GM21360 (cell line): Measurements from ENCODE around the gene EVC.
"Not testable (repeated sequence)": the region's sequence is repeated elsewhere in the genome, so short reads cannot be mapped to it uniquely, and the experiment has no call there.

Experiments used
- ATAC-seq: cut with Tn5 transposase; IDR thresholded peaks from one replicate; pipeline ENCODE4 v1.9.1; 2021; ENCODE audit warnings: mild to moderate bottlenecking, moderate library complexity; ENCODE audit not compliant: unreplicated experiment

EVC gene

DNA sequence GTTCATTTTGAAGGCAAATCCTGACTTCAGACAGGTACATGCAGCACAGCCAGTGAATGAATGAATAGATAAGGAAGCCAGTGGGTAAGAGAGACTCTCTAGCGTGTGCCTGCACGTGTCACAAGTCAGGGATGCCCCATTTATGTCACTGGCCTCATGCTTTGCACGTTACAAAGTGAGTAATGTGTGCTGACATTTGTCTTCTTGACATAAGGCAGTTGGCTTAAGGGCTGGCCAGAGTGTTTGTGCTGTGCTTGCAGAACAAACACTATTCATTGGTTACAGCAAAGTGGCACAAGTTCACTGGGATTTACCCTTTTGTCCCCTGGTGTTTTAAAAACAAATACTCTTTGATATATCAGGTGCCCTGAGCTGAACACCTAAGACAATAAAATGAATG lies 125.9 kb downstream of the EVC start:
- no peak for ATAC-seq

DNA sequence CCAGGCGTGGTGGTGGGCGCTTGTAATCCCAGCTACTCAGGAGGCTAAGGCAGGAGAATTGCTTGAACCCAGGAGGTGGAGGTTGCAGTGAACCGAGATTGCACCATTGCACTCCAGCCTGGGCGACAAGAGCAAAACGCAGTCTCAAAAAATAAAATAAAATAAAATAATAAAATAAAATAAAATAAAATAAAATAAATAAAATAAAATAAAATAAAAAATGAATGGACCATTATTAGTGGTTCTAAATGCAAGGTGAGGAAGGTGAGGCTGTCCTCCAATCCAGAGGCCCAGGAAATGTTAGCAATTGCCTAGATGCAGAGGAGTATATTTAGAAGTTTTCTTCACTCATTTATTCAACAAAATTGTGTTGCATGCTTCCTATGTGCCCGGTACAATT lies 126.5 kb downstream of the EVC start:
- not testable (repeated sequence) for ATAC-seq

DNA sequence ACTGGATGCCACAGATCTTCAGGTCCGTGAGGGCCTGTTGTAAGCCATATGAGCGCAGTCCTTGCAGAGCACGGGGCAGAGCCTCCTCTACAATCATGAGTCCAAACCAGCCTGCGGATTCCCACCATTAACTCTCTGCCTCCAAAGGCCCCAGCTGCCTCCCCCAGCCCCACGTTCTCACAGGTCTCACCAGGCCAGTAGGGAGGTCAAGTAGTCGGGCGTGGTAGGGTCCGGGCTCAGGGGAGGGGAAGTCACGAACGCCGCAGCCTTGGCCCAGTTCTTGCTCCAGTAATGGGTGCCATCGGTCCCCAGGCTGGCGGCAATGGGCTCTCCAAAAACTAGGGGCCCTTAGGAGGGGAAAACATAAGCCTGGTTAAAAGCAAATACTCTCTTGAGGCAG lies 128.3 kb downstream of the EVC start:
- no peak for ATAC-seq

DNA sequence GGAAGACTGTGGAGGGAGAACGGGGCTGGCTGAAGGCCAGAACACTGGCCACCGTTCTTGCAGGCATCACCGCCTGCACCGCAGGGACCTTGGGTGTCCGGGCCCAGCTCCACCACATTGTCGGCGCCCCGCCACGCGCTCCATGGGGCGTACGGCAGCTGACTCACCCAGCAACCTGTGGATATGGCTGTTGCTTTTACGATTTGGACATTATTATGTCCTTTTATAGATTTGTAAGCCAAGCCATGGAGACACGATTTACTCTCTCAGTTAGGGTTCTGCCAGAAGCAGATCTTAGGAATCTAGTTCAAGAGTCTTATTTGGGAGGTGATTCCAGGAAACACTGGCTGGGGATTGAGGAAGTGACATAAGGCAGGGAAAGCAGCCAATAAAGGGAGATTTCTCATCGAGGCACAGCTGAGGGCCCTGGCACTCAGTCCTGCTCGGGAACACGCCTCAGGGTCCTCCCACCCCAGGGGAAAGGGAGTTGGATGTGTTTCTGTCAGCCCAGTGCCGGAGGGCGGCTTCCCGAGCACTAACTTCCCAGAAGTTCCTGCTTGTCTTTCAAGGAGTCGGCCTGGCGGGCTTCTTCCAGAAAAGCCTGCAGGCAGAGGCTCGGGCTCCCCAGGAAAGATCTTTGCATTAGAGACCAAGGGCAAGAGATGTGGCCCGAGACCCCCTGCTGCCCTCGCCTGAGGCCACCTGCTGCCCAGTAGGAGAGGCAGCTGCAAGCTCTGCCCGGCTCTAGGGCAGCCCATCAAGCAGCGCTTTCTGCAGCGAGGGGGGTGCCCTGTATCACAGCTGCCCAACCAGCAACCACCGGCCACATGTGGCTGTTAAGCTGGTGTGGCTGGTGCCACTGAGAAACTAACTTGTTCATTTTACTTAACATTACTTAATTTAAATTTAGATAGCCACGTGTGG lies 129.0 kb downstream of the EVC start:
- no peak for ATAC-seq

DNA sequence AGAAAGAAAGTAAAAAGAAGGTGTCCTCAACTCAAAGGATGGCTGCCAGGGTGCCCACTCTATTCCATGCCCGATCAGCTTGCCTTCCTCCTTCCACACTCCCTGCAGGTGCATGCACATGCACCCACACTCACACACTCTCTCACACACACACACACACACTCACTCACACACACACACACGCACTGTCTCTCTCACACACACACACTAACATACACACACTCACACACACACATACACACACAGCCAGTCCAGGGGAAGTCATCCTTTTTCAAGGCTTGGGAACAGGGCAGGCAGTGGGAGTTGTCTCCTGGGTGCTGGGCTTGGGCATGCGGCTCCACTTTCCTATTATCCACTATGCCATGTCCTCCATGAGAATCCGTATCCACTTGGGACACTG lies 131.5 kb downstream of the EVC start:
- no peak for ATAC-seq

DNA sequence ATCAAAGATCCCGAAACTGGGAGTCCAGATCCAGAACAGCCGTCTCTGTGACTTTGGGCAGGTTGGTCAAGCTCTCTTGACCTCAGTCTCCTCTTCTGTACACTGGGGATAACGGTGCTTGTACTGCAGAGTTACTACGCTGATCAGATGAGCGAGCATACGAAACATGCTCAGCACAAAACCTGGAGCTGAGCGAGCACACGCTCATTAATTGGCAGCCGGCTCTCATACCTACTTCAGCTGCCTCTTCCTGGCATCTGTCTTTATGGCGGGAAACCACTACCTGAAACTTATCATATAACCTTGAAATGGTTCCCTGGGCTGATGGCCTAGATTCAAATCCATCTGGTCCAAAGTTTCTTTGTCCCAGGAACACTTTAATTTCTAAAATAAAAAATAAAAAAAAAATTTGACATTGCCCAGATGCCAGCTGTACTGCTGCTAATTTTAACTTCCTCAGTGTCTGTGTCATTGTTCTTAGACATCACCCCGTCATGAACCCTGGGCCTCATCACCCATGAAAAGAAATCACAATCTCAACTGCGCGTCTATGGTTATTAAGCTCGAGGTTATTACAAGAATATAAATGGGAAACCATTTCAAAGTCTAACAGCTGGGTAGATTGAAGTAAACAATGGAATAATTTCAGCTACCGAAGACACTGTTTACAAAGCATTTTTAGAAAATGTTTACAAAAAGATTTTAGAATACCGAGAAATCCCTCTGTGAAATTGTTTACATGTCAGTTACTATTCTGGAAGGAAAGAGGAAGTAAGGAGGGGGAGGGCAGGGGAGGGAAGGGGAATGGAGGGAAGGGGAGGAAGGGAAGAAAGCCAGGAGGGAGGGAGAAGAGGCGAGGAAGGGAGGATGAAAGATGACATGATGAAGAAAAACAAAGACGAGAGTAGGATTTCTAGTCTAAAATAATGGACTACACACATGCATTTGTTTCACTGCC lies 132.9 kb downstream of the EVC start:
- ATAC-seq = no peak

DNA sequence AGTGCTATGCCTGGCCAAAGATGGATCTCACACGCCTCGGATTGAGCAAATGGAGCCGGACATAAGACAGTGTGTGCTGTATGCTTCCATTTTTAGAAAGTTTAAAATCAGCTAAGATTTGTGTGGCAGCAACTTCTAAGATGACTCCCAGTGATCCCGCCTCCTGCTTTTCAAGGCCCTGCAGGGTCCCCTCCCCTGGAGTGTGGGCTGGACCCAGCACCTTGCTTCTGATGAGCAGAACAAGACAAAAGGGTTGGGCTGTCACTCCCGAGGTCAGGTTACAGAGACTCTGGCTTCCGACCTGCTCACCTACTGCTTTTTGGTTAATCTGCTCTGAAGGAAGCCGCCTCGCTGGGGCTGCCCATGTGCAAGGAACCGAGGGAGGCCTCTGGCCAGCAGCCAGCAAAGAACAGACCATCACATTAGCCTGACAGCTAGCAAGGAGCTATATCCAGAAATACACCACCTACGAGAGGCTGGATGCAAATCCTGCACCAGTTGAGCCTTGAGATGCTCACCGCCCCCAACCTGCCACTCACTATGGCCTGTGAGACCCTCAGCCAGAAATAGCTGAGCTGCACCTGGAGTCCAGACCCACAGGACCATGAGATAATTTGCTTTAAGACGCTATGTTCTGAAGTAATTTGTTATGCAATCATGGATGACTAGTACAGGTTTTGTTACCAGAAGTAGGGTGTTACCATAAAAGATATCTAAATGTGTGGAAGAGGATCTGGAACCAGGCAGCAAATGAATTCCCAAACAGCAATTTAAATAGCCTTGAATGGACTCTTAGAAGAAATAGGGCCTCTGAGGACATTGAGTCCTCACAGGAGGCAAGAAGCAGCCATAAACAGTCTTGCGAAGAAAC lies 134.3 kb downstream of the EVC start:
- no peak for ATAC-seq

DNA sequence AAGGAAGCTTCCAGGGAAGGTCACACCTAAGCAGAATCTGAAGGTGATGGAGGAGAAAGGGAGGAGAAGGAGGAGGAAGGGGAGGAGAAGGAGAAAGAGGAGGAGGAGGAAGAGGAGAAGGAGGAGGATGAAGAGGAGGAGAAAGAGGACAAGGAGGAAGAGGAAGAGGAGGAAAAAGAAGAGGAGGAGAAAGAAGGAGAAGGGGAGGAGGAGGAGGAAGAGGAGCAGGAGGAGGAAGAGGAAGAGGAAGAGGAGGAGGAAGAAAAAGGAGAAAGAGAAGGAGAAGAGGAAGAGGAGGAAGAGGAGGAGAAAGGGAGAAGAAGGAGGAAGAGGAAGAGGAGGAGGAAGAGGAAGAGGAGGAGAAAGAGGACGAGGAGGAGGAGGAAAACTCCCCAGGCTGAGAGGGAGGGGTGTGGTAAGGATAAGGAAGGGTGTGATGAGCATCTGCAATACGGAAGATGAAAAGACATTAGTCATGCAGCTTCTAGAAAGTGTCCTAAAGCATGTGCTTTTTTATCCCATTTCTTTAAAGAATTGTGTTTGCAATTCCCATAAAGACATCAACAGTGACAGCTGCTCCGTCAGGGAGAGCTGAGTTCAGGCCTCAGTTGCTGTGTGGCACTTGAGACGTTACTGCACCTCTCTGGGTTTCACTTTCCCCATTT lies 140.8 kb downstream of the EVC start:
- no peak for ATAC-seq

DNA sequence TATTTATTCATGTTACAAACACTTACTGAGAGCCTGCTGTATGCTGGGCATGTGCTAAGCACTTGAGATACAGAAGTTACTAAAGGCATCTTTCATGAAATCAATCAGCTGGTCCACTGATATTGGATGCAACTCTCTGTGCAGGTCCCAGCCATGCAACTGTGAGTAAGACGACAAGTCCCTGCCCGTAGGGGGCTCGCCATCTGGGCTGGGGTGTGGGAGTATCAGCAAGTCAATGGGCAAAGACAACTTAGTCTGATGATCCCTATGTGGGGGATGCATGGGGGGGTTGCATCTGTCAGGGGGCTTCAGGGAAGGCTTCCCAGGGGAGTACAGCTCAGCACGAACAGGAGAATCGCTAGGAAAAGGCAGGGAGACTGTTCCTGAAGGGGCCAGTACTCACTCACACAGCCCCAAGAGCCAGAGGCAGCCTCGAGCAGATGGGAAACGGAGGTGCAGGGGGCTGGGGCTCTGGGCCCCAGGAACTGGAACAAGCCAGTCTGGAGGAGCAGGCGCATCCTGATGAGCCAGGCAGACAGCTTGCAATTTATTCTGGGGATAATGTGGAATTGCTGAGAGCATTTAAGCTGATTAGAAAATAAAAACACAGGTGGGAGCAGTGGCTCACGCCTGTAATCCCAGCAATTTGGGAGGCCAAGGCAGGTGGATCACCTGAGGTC lies 141.7 kb downstream of the EVC start:
- ATAC-seq = no peak

DNA sequence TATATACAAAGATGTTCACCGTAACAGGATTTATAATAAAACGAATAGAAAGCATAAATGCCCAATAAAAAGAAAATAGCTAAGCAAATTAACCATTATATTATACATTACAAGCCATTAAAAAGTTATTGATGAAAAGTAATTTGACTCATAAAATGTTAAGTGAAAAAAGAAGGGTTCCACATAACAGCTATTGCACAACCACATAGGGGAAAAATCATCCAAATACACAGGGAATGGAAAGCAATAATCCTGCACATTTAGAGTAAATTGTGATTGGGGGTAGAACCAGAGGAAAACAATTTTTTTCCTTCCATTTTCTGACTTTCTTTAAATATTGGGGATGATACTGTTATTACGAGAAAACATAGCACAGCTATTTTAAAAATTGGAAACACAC lies 143.9 kb downstream of the EVC start:
- no peak for ATAC-seq

DNA sequence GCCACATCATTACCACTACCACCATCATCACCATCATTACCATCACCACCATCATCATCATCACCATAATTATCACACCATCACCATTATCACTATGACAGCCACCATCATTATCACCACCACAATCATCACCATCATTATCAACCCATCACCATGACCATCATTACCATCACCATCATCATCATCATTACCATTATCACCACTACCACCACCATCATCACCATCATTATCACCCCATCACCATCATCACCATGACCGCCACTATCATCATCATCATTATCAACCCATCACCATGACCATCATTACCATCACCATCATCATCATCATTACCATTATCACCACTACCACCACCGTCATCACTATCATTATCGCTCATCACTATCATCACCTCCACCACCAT lies 145.4 kb downstream of the EVC start:
- not testable (repeated sequence) for ATAC-seq

DNA sequence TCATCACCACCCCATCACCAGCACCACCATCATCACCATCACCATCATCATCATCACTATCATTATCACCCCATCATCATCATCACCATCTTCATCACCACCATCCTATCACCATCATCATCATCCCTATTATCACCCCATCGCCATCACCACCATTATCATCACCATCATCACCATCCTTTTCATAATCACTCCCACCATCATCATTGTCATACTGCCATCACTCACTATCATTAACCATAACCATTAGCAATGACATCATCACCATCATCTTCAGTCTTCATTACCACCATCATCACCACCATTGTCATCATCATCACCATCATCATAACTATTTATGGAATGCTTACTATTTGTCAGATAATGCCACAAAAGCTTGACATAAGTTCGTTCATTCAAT lies 146.2 kb downstream of the EVC start:
- no peak for ATAC-seq

DNA sequence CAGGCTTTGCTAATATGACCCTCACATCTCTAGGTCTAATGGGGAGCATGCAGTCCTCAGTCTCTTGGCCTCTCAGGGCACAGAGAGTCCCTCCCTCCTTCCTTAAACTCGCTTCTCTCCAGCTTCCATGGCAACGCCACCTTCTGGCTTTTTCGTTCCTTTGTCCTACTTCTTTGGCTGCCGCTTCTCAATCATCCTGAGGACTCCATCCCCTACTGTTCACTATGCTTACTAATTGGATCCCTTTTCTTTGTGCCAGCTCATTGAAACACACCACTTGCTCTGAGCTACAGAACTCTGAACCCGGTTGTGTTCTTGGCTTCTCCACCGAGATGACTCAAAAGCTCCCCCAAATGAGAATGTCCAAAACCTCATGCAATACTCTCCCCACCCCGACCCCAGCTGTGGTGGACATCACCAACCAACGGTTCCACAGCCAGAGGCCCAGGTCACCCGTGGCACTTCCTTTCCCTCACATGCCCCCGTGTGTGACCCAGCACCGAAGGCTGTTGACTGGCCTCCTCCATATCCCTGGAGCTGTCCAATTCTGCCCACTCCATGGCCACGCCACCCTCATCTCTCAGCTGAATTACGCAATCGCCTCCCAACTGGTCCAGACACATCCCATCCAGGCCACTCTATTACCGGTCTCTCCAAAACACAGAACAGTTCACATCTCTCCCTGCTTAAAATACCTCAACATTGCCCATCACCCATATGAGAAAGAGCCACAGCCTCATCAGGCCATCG lies 147.2 kb downstream of the EVC start:
- ATAC-seq = no peak

DNA sequence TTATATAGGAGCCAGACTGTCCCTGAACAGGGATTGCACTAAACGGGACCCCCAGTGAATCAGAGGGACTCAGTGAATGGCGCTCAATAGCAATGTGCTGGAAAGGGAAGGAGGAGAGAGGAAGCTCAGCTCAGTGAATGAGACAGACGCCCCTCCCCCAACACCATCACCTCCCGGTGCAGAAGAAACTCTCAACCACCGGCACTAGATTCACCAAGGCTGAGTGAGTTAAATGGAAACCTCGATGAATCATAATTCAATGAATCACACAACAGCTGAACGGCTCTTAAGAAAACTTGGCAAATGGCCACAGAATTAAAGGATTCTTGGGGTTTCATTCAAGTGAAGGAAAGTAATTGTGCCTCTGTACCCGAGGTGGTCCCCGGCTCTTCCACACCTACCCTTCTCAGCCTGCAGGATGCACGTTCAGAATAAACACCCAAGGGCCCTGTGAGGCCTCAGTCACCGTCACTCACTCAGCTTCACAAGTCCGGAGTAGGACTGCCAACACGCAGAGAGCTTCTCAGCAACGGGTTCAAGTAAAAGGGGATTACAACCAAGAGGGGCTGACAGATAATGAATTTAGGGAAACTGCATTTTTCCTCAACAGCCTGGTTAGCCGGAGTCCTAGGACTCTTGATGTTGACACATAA lies 152.6 kb downstream of the EVC start:
- ATAC-seq = no peak
